ENCODE measurements around the gene CA12. TPM values are rescaled to one million over a fixed set of nuclear protein-coding genes. Genes with fewer than 3 reads are reported as not detected.
"Not testable (repeated sequence)": the region's sequence is repeated elsewhere in the genome, so short reads cannot be mapped to it uniquely, and the experiment has no call there.

CA12 gene
- total RNA-seq, 2 donors from 2014 or later, result 0.95 TPM; not detected in 1

GRCh38 chr15:63338170-63338569 lies 43.5 kb downstream of the CA12 start:
- H3K36me3 Mint-ChIP-seq, result no peaks in the 10 kb centered on the region
- H3K27ac Mint-ChIP-seq, result no peak overlapping the region
- DNase-seq (ENCODE audit: low spot score in 2 of 2) (no peak), ATAC-seq (peak; percentile 54 to 76)
- no peaks in the 10 kb centered on the region for H3K9me3 Mint-ChIP-seq

- ATAC-seq (no peak), DNase-seq (ENCODE audit: low spot score in 2 of 2) (no peak)
- no peaks in the 10 kb centered on the region for H3K36me3 Mint-ChIP-seq
- no peaks in the 10 kb centered on the region for H3K9me3 Mint-ChIP-seq
- H3K27ac Mint-ChIP-seq, result no peak overlapping the region
These were observed 44.6 kb downstream of the CA12 start for GRCh38 chr15:63337046-63337445.

GRCh38 chr15:63335543-63336240 lies 46.0 kb downstream of the CA12 start:
- no peaks in the 10 kb centered on the region for H3K9me3 Mint-ChIP-seq
- no peak for ATAC-seq
- H3K36me3 Mint-ChIP-seq, result no peaks in the 10 kb centered on the region
- H3K27ac Mint-ChIP-seq, result no peak overlapping the region
- no peak for DNase-seq (ENCODE audit: low spot score in 2 of 2)

DNA sequence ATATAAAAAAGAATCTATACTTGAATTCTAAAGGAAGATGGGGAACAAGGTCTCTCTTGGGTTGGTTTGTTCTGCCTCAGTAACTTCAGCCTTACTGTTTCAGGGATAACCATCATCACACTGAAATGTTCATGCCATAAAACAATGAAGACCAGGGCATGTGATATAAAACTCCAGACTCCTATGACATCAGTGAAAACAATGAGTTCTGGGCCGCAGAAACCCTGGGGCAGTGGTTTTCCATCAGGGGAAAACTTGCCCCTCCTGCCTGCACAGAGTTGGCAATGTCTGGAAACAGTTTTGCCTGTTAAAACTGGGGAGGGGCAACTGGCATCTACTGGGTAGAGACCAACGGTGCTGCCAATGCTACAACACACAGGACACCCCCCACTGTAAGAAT lies 46.8 kb downstream of the CA12 start:
- Mint-ChIP-seq H3K9me3 (no peaks in the 10 kb centered on the region), H3K36me3 (no peaks in the 10 kb centered on the region), H3K27ac (no peak overlapping the region)
- ATAC-seq (no peak), DNase-seq (ENCODE audit: low spot score in 2 of 2) (no peak)

DNA sequence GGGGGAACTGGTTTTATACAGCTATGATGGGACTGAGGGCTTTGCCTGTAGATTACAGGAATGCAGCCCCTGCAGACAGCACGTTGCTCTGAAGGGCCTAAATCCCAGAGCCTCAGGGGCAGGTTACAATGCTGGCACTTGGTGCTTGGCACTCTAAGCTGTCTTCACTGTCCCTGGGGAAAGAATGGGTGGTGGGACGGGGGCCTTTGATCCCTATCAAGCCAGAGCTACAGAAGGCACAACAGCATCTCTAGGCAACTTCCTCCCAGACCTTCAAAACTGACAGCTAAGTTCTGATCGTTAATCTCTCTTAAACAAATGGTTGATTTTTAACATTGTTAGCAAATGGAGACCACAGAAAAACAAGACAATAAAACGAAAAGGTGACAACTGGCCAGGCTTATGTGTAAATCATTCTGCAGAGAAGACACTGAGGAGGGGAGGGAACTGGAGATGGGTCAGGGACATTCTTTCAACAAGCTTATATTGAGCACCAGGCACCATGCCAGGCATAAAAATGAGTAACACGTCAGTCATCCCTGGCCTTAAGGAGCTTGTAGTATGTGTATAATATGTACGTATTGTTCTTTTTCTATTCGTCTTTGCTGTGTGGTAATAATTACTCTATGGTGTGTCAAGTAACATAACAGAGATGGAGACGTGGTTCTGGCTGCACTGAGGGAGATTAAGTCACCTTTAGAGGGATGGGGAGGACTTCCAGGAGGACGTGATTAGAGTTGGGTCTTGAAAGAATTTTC lies 49.1 kb downstream of the CA12 start:
- Mint-ChIP-seq H3K9me3 (no peaks in the 10 kb centered on the region), H3K36me3 (no peaks in the 10 kb centered on the region), H3K27ac (no peak overlapping the region)
- DNase-seq (ENCODE audit: low spot score in 2 of 2), result no peak
- ATAC-seq, result no peak

- DNase-seq (ENCODE audit: low spot score in 2 of 2) (peak in 1 of 2 donors; percentile 24), ATAC-seq (peak; percentile 58 to 80)
- H3K9me3 Mint-ChIP-seq, result no peaks in the 10 kb centered on the region
- H3K27ac Mint-ChIP-seq, result no peak overlapping the region
- no peaks in the 10 kb centered on the region for H3K36me3 Mint-ChIP-seq
These were observed 50.2 kb downstream of the CA12 start for GRCh38 chr15:63331456-63331855.

- no peaks in the 10 kb centered on the region for H3K36me3 Mint-ChIP-seq
- no peak for ATAC-seq
- no peaks in the 10 kb centered on the region for H3K9me3 Mint-ChIP-seq
- DNase-seq (ENCODE audit: low spot score in 2 of 2), result no peak
- H3K27ac Mint-ChIP-seq, result no peak overlapping the region
These were observed 50.7 kb downstream of the CA12 start for GRCh38 chr15:63330926-63331325.

GRCh38 chr15:63329567-63330350 lies 51.9 kb downstream of the CA12 start:
- DNase-seq (ENCODE audit: low spot score in 2 of 2) (no peak), ATAC-seq (no peak)
- H3K9me3 Mint-ChIP-seq, result no peaks in the 10 kb centered on the region
- peak overlapping the region in 1 of 2 donors; percentile 9 for H3K27ac Mint-ChIP-seq
- no peaks in the 10 kb centered on the region for H3K36me3 Mint-ChIP-seq

- DNase-seq (ENCODE audit: low spot score in 2 of 2), result no peak
- Mint-ChIP-seq H3K36me3 (no peaks in the 10 kb centered on the region), H3K9me3 (no peaks in the 10 kb centered on the region), H3K27ac (no peak overlapping the region)
- ATAC-seq, result no peak
These were observed 53.8 kb downstream of the CA12 start for GRCh38 chr15:63327648-63328421.

DNA sequence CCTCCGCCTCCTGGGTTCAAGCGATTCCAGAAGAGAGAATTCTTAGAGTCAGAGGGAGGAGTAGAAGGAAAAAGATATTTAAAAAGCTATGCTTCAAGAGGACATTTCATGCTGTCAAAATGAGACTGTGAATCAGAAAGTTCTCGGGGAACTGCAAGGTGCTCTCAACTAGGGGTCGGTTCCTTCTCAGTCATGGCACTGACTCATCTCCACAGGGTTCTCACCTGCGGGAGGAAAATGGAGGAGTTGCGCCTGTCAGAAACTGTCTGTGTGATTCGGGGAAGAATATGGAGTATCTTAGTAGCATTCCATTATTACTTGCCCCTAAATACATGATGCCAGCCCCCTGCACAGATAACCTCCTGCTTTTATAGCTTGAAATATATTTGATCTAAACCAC lies 56.9 kb downstream of the CA12 start:
- no peaks in the 10 kb centered on the region for H3K36me3 Mint-ChIP-seq
- H3K9me3 Mint-ChIP-seq, result no peaks in the 10 kb centered on the region
- DNase-seq (ENCODE audit: low spot score in 2 of 2), result peak in 1 of 2 donors; percentile 29
- ATAC-seq, result peak; percentile 83 to 98
- no peak overlapping the region for H3K27ac Mint-ChIP-seq

GRCh38 chr15:63323798-63324563 lies 57.7 kb downstream of the CA12 start:
- no peaks in the 10 kb centered on the region for H3K36me3 Mint-ChIP-seq

DNA sequence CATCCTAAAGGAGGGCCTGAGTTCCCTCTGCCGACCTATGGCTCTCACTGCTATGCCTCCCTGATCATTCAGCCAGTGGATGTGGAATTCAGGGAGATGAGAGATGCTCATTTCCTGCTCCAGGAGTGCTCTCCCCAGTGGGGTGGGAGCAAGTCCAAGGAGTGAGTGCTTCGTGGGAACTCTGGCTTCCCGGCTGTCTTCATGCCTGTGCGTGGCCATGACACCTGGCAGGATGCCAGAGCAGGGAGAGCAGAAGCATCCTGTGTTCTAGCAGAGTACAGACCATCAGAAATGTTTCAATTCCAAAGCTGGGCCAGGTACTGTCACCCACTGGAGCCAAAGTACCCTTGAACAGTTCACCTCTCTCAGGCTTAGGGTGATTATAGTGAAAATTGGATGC lies 59.1 kb downstream of the CA12 start:
- H3K9me3 Mint-ChIP-seq, result no peaks in the 10 kb centered on the region
- H3K36me3 Mint-ChIP-seq, result no peaks in the 10 kb centered on the region
- H3K27ac Mint-ChIP-seq, result no peak overlapping the region
- ATAC-seq (no peak), DNase-seq (ENCODE audit: low spot score in 2 of 2) (no peak)

More at GRCh38 chr15:63323798-63324563, 57.7 kb downstream of the CA12 start:
- no peak for DNase-seq (ENCODE audit: low spot score in 2 of 2)
- peak in 1 of 2 donors; percentile 39 for ATAC-seq
- Mint-ChIP-seq H3K27ac (no peak overlapping the region), H3K9me3 (no peaks in the 10 kb centered on the region)

- Mint-ChIP-seq H3K9me3 (no peaks in the 10 kb centered on the region), H3K36me3 (no peaks in the 10 kb centered on the region), H3K27ac (no peak overlapping the region)
- no peak for DNase-seq (ENCODE audit: low spot score in 2 of 2)
- no peak for ATAC-seq
These were observed 60.2 kb downstream of the CA12 start for GRCh38 chr15:63321462-63321861.

DNA sequence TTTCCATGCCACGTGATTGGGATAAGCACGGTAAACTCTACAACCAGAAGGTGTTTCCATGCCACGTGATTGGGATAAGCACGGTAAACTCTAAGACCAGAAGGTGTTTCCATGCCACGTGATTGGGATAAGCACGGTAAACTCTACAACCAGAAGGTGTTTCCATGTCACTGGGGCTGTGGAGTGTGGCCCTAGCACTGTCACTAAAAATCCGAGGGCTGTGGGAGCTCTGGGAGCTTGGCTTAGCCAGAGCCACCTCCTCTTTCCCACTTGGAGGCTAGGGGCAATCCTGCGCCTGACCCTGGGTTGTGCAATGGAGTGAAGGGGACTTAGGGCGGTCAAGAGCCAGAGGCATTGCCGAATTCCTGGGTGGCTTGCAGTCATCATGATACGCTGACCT lies 60.7 kb downstream of the CA12 start:
- H3K9me3 Mint-ChIP-seq; ATAC-seq; DNase-seq (ENCODE audit: low spot score in 2 of 2); H3K27ac Mint-ChIP-seq; H3K36me3 Mint-ChIP-seq: not testable (repeated sequence)

DNA sequence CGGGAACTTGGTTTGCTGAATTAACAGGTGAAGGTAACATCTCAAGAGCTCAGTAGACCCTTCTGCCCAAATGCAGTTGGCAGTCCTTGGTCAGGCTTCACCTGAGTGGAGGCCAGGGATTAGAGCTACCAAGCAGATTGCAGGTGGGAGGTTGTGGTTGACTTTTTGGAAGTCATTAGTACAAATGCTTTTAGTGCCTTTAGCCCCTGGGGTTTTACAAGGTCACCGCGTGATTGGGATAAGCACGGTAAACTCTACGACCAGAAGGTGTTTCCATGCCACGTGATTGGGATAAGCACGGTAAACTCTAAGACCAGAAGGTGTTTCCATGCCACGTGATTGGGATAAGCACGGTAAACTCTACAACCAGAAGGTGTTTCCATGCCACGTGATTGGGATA lies 61.2 kb downstream of the CA12 start:
- not testable (repeated sequence) for H3K9me3 Mint-ChIP-seq; DNase-seq (ENCODE audit: low spot score in 2 of 2); H3K27ac Mint-ChIP-seq; ATAC-seq; H3K36me3 Mint-ChIP-seq

GRCh38 chr15:63319065-63319464 lies 62.6 kb downstream of the CA12 start:
- Mint-ChIP-seq H3K9me3 (no peaks in the 10 kb centered on the region), H3K27ac (no peak overlapping the region), H3K36me3 (no peaks in the 10 kb centered on the region)
- no peak for DNase-seq (ENCODE audit: low spot score in 2 of 2)
- no peak for ATAC-seq
